H9 (cell line): ENCODE measurements around the gene SIPA1L3. TPM values are rescaled to one million over a fixed set of nuclear protein-coding genes. Genes with fewer than 3 reads are reported as not detected.

ENCODE experiments used
- DNase-seq: peaks from one replicate; pipeline ENCODE4 v3.0.0-alpha.2; 2017
- H2AFZ ChIP-seq: one replicate; pipeline ENCODE4 v1.6.1; 2013; ENCODE audit warnings: mild to moderate bottlenecking, low read length, control low read depth, moderate library complexity
- H2AK5ac ChIP-seq: 2 replicates; pipeline ENCODE4 v1.6.1; 2013; ENCODE audit warnings: low read length, control low read depth, mixed read lengths; ENCODE audit not compliant: insufficient read length
- H2BK120ac ChIP-seq: one replicate; pipeline ENCODE4 v1.6.1; 2013; ENCODE audit warnings: low read depth, mild to moderate bottlenecking, low read length, control low read depth, inconsistent platforms; ENCODE audit not compliant: poor library complexity, severe bottlenecking
- H2BK12ac ChIP-seq: 2 replicates; pipeline ENCODE4 v1.6.1; 2013; ENCODE audit warnings: low read length, control low read depth, mixed read lengths, low read depth; ENCODE audit not compliant: insufficient read length
- H2BK15ac ChIP-seq: 2 replicates; pipeline ENCODE4 v1.6.1; 2013; ENCODE audit warnings: low read depth, low read length, control low read depth
- H2BK20ac ChIP-seq: one replicate; pipeline ENCODE4 v1.6.1; 2013; ENCODE audit warnings: low read depth, mild to moderate bottlenecking, low read length, control low read depth, inconsistent platforms; ENCODE audit not compliant: poor library complexity, severe bottlenecking
- H2BK5ac ChIP-seq: 2 replicates; pipeline ENCODE4 v1.6.1; 2013; ENCODE audit warnings: low read length, control low read depth, mixed read lengths; ENCODE audit not compliant: insufficient read length
- H3K14ac ChIP-seq: 2 replicates; pipeline ENCODE4 v1.6.1; 2013; ENCODE audit warnings: low read length, control low read depth; ENCODE audit not compliant: insufficient read depth
- H3K18ac ChIP-seq: 2 replicates; pipeline ENCODE4 v1.6.1; 2013; ENCODE audit warnings: low read depth, mild to moderate bottlenecking, mixed read lengths, low read length, control low read depth; ENCODE audit not compliant: insufficient read length
- H3K23ac ChIP-seq: 2 replicates; pipeline ENCODE4 v1.6.1; 2013; ENCODE audit warnings: low read length, control low read depth, mixed read lengths, low read depth; ENCODE audit not compliant: insufficient read length
- H3K23me2 ChIP-seq: 2 replicates; pipeline ENCODE4 v1.6.1; 2013; ENCODE audit warnings: low read depth, mild to moderate bottlenecking, mixed read lengths, low read length, control low read depth; ENCODE audit not compliant: insufficient read length, poor library complexity, severe bottlenecking
- H3K27ac ChIP-seq: 2 replicates; pipeline ENCODE4 v1.5.1; 2013; ENCODE audit warnings: low read length, control low read depth, mixed read lengths, low read depth; ENCODE audit not compliant: insufficient read length
- H3K27me3 ChIP-seq: 2 replicates; pipeline ENCODE4 v1.6.1; 2013; ENCODE audit warnings: low read length, control low read depth, inconsistent platforms; ENCODE audit not compliant: insufficient read depth
- H3K4ac ChIP-seq: 2 replicates; pipeline ENCODE4 v1.6.1; 2013; ENCODE audit warnings: low read depth, mild to moderate bottlenecking, control low read depth, inconsistent platforms, low read length, moderate library complexity
- H3K4me1 ChIP-seq: 2 replicates; pipeline ENCODE4 v1.6.1; 2013; ENCODE audit warnings: low read length, control low read depth, inconsistent platforms; ENCODE audit not compliant: insufficient read depth
- H3K4me2 ChIP-seq: 2 replicates; pipeline ENCODE4 v1.6.1; 2013; ENCODE audit warnings: low read length, control low read depth, mixed read lengths; ENCODE audit not compliant: insufficient read length, insufficient read depth
- H3K56ac ChIP-seq: 2 replicates; pipeline ENCODE4 v1.6.1; 2013; ENCODE audit warnings: low read depth, mild to moderate bottlenecking, mixed read lengths, low read length, control low read depth; ENCODE audit not compliant: insufficient read length
- H3K79me1 ChIP-seq: 2 replicates; pipeline ENCODE4 v1.6.1; 2013; ENCODE audit warnings: low read depth, mild to moderate bottlenecking, moderate library complexity, low read length, control low read depth, inconsistent platforms; ENCODE audit not compliant: insufficient read depth, poor library complexity, severe bottlenecking
- H3K79me2 ChIP-seq: 2 replicates; pipeline ENCODE4 v1.6.1; 2013; ENCODE audit warnings: low read length, control low read depth, inconsistent platforms; ENCODE audit not compliant: insufficient read depth
- H3K9ac ChIP-seq: 2 replicates; pipeline ENCODE4 v1.6.1; 2013; ENCODE audit warnings: low read length, control low read depth, mixed read lengths; ENCODE audit not compliant: insufficient read length; ENCODE audit errors: extremely low read depth
- H3K9me3 ChIP-seq: one replicate; pipeline ENCODE4 v1.6.1; 2013; ENCODE audit warnings: low read depth, low read length, inconsistent platforms; ENCODE audit not compliant: control insufficient read depth
- H3T11ph ChIP-seq: one replicate; pipeline ENCODE4 v1.6.1; 2013; ENCODE audit warnings: mild to moderate bottlenecking, low read length, control low read depth, inconsistent platforms
- H4K20me1 ChIP-seq: one replicate; pipeline ENCODE4 v1.6.1; 2013; ENCODE audit not compliant: control insufficient read depth, insufficient read length, insufficient read depth
- H4K5ac ChIP-seq: 2 replicates; pipeline ENCODE4 v1.6.1; 2013; ENCODE audit warnings: low read depth, mild to moderate bottlenecking, mixed read lengths, low read length, control low read depth; ENCODE audit not compliant: insufficient read length
- H4K8ac ChIP-seq: replicated peaks from 2 replicates; pipeline ENCODE4 v1.6.1; 2013; ENCODE audit warnings: low read length, control low read depth, mixed read lengths, low read depth; ENCODE audit not compliant: insufficient read length
- H4K91ac ChIP-seq: 2 replicates; pipeline ENCODE4 v1.6.1; 2013; ENCODE audit warnings: low read depth, mild to moderate bottlenecking, moderate library complexity, mixed read lengths, low read length, control low read depth; ENCODE audit not compliant: insufficient read length
- H3K27ac Mint-ChIP-seq, 3 experiments: 2 replicates in 2 of 3; 3 replicates in 1 of 3; pipeline ENCODE4 v1.8.0; 2020 to 2021; ENCODE audit warnings: mixed read lengths in 3 of 3, mild to moderate bottlenecking in 1 of 3, moderate library complexity in 1 of 3
- H3K27me3 Mint-ChIP-seq: 2 replicates; pipeline ENCODE4 v1.8.0; 2021; ENCODE audit warnings: low read depth, mild to moderate bottlenecking, moderate library complexity, mixed read lengths
- H3K36me3 Mint-ChIP-seq, 3 experiments: 2 replicates in 2 of 3; 3 replicates in 1 of 3; pipeline ENCODE4 v1.8.0; 2020 to 2021; ENCODE audit warnings: low read depth in 3 of 3, mixed read lengths in 3 of 3; ENCODE audit not compliant: insufficient read depth in 1 of 3
- H3K4me1 Mint-ChIP-seq, 2 experiments: 2 replicates each; pipeline ENCODE4 v1.8.0; 2020; ENCODE audit warnings: mixed read lengths in 2 of 2
- H3K4me3 Mint-ChIP-seq, 2 experiments: 2 replicates in 1 of 2; 3 replicates in 1 of 2; pipeline ENCODE4 v1.8.0; 2020 to 2021; ENCODE audit warnings: mild to moderate bottlenecking in 2 of 2, mixed read lengths in 2 of 2, moderate library complexity in 1 of 2
- H3K9me3 Mint-ChIP-seq, 2 experiments: 2 replicates in 1 of 2; 3 replicates in 1 of 2; pipeline ENCODE4 v1.8.0; 2020; ENCODE audit warnings: mild to moderate bottlenecking in 2 of 2, mixed read lengths in 2 of 2, moderate library complexity in 1 of 2
- WGBS: extraction: QIAGEN DNeasy Blood & Tissue Kit; methylation state at CpG from one replicate; pipeline ENCODE4 v1.1.7; 2013; ENCODE audit warnings: missing lambda C conversion rate, low lambda C conversion rate, mixed read lengths; ENCODE audit not compliant: insufficient read length; ENCODE audit errors: extremely low coverage; 5-methylcytosine and 5-hydroxymethylcytosine counted together
- total RNA-seq: library from RNA; stranded (reverse); gene quantifications from 2 replicates; pipeline ENCODE4 v1.2.1, GENCODE V29; 2021
- TF ChIP-seq, protein P1 (sequence below): fragments of 200-600 bp; sonication (generic); conservative IDR thresholded peaks from 3 replicates; pipeline ENCODE4 v1.8.0; 2021; ENCODE audit warnings: antibody characterized with exemption, mild to moderate bottlenecking

SIPA1L3 gene
- total RNA-seq, 1 experiment from 2014 or later = 40.1 TPM

DNA sequence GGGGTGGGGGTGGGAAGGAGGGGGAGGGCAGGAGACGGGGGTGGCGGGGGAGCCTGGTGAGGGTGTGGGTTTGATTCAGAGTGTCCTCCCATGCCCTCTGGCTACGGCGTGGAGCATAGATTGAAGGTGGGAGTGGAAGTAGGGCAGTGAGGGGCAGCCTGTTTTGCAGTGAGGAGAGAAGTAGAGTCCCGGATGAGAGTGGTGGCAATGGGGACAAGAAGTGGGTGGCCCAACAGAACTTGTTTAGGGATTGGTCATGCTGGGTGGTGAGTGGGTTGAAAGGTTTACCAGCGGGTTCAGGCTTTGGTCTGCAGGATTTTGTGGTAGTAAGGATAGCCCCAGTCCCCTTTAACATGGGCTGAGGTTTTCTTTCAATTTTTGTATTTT, 35.5 kb downstream of the SIPA1L3 start:
- Histone ChIP-seq H3K79me2 (no peaks in the 10 kb centered on the region), H3K23ac (no peak overlapping the region), H3K9ac (no peak overlapping the region), H3K4me2 (no peak overlapping the region), H2AFZ (no peak overlapping the region), H3K79me1 (peaks cover 3% of the 10 kb centered on the region), H3K27ac (no peak overlapping the region), H3K23me2 (peaks cover 6% of the 10 kb centered on the region), H2BK12ac (no peak overlapping the region), H4K91ac (no peak overlapping the region), H3K4ac (no peak overlapping the region), H3K14ac (no peak overlapping the region), H3T11ph (no peak overlapping the region), H3K9me3 (no peaks in the 10 kb centered on the region), H3K18ac (no peak overlapping the region), H3K56ac (no peak overlapping the region), H3K27me3 (no peaks in the 10 kb centered on the region), H2BK15ac (no peak overlapping the region; the same call in 1 of the 2 replicates), H3K4me1 (no peaks in the 10 kb centered on the region), H2BK20ac (no peak overlapping the region), H2BK5ac (no peak overlapping the region), H4K20me1 (no peaks in the 10 kb centered on the region), H2BK120ac (no peak overlapping the region), H4K5ac (no peak overlapping the region), H2AK5ac (no peak overlapping the region), H4K8ac (no peak overlapping the region)
- H3K36me3 Mint-ChIP-seq = peaks cover 9 to 11% (median 10%) of the 10 kb centered on the region in 3 experiments; a peak in 6 of 7 replicates
- H3K4me1 Mint-ChIP-seq = peaks cover 0 to 14% of the 10 kb centered on the region in 2 experiments; a peak in 2 of 4 replicates
- no peak for DNase-seq
- H3K4me3 Mint-ChIP-seq = no peak overlapping the region
- TF ChIP-seq, protein P1, sequence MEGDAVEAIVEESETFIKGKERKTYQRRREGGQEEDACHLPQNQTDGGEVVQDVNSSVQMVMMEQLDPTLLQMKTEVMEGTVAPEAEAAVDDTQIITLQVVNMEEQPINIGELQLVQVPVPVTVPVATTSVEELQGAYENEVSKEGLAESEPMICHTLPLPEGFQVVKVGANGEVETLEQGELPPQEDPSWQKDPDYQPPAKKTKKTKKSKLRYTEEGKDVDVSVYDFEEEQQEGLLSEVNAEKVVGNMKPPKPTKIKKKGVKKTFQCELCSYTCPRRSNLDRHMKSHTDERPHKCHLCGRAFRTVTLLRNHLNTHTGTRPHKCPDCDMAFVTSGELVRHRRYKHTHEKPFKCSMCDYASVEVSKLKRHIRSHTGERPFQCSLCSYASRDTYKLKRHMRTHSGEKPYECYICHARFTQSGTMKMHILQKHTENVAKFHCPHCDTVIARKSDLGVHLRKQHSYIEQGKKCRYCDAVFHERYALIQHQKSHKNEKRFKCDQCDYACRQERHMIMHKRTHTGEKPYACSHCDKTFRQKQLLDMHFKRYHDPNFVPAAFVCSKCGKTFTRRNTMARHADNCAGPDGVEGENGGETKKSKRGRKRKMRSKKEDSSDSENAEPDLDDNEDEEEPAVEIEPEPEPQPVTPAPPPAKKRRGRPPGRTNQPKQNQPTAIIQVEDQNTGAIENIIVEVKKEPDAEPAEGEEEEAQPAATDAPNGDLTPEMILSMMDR = no peak
- H3K27ac Mint-ChIP-seq = 0 out of 7 replicates have a peak overlapping the region, but pooled peaks of 1 of the 3 experiments have one; percentile 32
- no CpG with 5 or more reads among the region's 6 CpGs for WGBS
- no peaks in the 10 kb centered on the region for H3K27me3 Mint-ChIP-seq
- H3K9me3 Mint-ChIP-seq = peaks cover 7 to 9% of the 10 kb centered on the region in 2 experiments; a peak in 4 of 5 replicates
